ENCODE measurements around the gene B3GNT5. TPM values are rescaled to one million over a fixed set of nuclear protein-coding genes. Genes with fewer than 3 reads are reported as not detected.

The B3GNT5 gene
- total RNA-seq, 1 experiment from 2014 or later = 25.3 TPM

DNA sequence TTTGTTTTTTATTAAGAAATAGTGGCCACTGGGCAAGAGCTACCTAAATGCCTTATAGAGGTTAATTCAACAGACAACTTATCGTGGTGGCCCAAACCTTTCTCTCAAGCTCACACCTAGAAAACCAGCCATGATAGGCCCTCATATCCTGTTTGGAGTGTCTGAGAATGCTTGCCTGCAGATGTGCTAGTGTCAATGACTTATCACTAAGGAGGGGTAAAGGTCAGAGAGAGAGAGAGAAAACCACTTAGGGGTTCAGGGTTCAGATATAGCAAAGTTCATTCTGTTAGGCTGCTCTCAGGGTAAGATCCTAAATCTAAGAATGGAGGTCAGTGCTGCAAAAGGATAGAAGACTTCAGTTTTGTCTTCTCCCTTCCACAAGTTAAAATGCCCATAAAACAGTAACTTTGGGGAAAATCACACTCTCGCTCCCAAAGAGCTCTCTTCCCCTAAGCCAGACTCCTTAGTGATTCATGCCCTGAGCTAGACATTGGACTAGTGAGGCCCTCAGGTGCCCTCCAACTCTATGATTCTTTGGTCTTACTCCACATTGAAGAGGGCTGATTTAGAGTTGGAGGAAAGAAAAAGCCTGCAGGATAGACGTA, 30.3 kb upstream of the B3GNT5 start:
- BruUV-seq (replicated peaks) = no TSS peak

DNA sequence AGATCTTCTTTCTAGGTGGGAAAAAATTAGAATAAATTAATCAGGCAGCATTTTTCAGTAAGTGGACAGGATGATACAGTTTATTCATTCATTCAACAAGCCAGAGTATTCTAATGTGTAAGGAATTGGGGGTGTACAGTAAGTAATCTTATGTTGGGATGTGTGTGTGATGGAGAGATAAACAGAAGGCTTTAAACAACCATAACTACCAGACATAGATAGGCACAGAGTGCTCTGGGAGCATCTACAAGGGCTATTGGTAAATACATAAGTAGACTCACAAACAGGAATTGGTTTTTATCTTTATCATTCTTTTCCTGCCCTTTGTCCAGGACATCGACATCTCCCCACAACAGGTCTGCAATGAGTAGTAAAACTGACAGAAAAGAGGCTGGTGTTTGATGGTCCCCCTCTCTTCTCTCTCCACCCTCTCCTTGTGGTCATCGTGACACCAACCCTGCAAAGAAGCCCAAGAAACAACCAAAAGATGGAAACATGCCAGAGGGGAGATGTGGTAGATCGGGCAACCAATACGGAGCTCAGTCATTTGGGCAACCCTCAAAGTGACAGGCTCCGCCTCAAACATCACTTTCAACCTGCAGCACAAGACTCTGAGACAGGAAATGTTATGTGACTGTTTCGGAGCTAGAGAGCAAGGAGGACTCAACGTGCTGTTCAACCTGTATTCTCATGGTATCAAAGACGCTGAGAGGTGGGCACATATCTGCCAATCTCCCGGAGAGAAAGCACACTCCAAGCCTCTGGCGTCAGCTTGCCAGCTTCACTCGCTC, 28.7 kb upstream of the B3GNT5 start:
- CTCF ChIA-PET = no interaction called here
- no peaks in the 10 kb centered on the region for H3K9me3 ChIP-seq (ENCODE audit: low read depth, low read length, poor library complexity, severe bottlenecking)
- no peak for TF ChIP-seq EZH2 (IDR thresholded peaks at IDR 0.05; ENCODE audit: borderline replicate concordance, low read depth, low read length, poor library complexity, severe bottlenecking)
- DNase-seq (ENCODE audit: low spot score) = no peak
- no TSS peak for BruUV-seq (replicated peaks)
- no peaks in the 10 kb centered on the region for H3K27me3 ChIP-seq (replicated peaks; ENCODE audit: insufficient read depth, low read depth, low read length, poor library complexity)
- H3K36me3 ChIP-seq (ENCODE audit: insufficient read depth, low read length, poor library complexity, severe bottlenecking) = no peaks in the 10 kb centered on the region
- H3K27ac ChIP-seq (ENCODE audit: low read depth, low read length, poor library complexity, severe bottlenecking) = no peak overlapping the region
- no peaks in the 10 kb centered on the region for H3K4me1 ChIP-seq (ENCODE audit: insufficient read depth, low read length, poor library complexity, severe bottlenecking)
- H3K4me3 ChIP-seq (ENCODE audit: low read depth, low read length, poor library complexity, severe bottlenecking) = no peak overlapping the region
- intact Hi-C loops (cut with micrococcal nuclease; ENCODE audit: unreplicated experiment) = no loop called here
- POLR2A ChIA-PET (ENCODE audit: low non-redundant PET) = no interaction called here

More for the DNA sequence above, 30.3 kb upstream of the B3GNT5 start:
- no peaks in the 10 kb centered on the region for H3K36me3 ChIP-seq (ENCODE audit: insufficient read depth, low read length, poor library complexity, severe bottlenecking)
- H3K27ac ChIP-seq (ENCODE audit: low read depth, low read length, poor library complexity, severe bottlenecking) = no peak overlapping the region
- POLR2A ChIA-PET (ENCODE audit: low non-redundant PET) = interaction anchor here (0.8 kb wide), 1 partner anchor 107 kb away, joined by 3 read pairs; no protein-coding TSS in a partner anchor
- no peaks in the 10 kb centered on the region for H3K4me1 ChIP-seq (ENCODE audit: insufficient read depth, low read length, poor library complexity, severe bottlenecking)
- no peaks in the 10 kb centered on the region for H3K27me3 ChIP-seq (replicated peaks; ENCODE audit: insufficient read depth, low read depth, low read length, poor library complexity)
- H3K4me3 ChIP-seq (ENCODE audit: low read depth, low read length, poor library complexity, severe bottlenecking) = no peak overlapping the region
- H3K9me3 ChIP-seq (ENCODE audit: low read depth, low read length, poor library complexity, severe bottlenecking) = no peaks in the 10 kb centered on the region
- CTCF ChIA-PET = no interaction called here
- TF ChIP-seq, protein P1, sequence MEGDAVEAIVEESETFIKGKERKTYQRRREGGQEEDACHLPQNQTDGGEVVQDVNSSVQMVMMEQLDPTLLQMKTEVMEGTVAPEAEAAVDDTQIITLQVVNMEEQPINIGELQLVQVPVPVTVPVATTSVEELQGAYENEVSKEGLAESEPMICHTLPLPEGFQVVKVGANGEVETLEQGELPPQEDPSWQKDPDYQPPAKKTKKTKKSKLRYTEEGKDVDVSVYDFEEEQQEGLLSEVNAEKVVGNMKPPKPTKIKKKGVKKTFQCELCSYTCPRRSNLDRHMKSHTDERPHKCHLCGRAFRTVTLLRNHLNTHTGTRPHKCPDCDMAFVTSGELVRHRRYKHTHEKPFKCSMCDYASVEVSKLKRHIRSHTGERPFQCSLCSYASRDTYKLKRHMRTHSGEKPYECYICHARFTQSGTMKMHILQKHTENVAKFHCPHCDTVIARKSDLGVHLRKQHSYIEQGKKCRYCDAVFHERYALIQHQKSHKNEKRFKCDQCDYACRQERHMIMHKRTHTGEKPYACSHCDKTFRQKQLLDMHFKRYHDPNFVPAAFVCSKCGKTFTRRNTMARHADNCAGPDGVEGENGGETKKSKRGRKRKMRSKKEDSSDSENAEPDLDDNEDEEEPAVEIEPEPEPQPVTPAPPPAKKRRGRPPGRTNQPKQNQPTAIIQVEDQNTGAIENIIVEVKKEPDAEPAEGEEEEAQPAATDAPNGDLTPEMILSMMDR (conservative IDR thresholded peaks at IDR 0.05; ENCODE audit: low read depth, low read length) = no peak
- no peak for TF ChIP-seq EZH2 (IDR thresholded peaks at IDR 0.05; ENCODE audit: borderline replicate concordance, low read depth, low read length, poor library complexity, severe bottlenecking)
- intact Hi-C loops (cut with micrococcal nuclease; ENCODE audit: unreplicated experiment) = no loop called here
- no peak for DNase-seq (ENCODE audit: low spot score)

DNA sequence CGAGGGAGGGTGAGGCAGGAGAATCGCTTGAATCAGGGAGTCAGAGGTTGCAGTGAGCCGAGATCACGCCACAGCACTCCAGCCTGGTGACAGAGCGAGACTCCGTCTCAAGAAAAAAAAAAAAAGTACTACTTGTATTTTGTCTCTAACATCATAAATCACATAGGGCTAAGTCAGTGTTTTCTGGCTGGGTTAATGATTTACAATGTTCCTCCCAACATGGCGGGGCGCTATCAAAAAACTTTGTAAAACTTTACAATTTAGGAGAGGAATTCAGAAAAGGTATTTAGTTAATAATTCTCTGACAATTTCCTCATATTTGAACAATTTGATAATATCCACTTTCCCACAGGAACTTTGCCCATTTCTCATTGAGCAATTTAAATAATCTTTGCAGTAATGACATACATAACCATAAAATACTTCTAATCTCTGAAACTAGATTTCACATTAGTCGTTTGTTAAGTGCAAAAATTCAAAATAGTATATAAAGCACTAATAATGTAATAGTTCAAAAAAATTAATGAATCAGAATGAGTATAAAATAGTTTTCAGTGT, 26.6 kb upstream of the B3GNT5 start:
- no peaks in the 10 kb centered on the region for H3K9me3 ChIP-seq (ENCODE audit: low read depth, low read length, poor library complexity, severe bottlenecking)
- no peaks in the 10 kb centered on the region for H3K36me3 ChIP-seq (ENCODE audit: insufficient read depth, low read length, poor library complexity, severe bottlenecking)
- no TSS peak for BruUV-seq (replicated peaks)
- intact Hi-C loops (cut with micrococcal nuclease; ENCODE audit: unreplicated experiment) = no loop called here
- no peak overlapping the region for H3K4me3 ChIP-seq (ENCODE audit: low read depth, low read length, poor library complexity, severe bottlenecking)
- H3K27ac ChIP-seq (ENCODE audit: low read depth, low read length, poor library complexity, severe bottlenecking) = no peak overlapping the region
- ChIA-PET CTCF (no interaction called here), POLR2A (ENCODE audit: low non-redundant PET) (no interaction called here)
- DNase-seq (ENCODE audit: low spot score) = no peak
- no peak for TF ChIP-seq EZH2 (IDR thresholded peaks at IDR 0.05; ENCODE audit: borderline replicate concordance, low read depth, low read length, poor library complexity, severe bottlenecking)
- TF ChIP-seq, protein P1 (conservative IDR thresholded peaks at IDR 0.05; ENCODE audit: low read depth, low read length) = no peak
- H3K27me3 ChIP-seq (replicated peaks; ENCODE audit: insufficient read depth, low read depth, low read length, poor library complexity) = no peaks in the 10 kb centered on the region
- no peaks in the 10 kb centered on the region for H3K4me1 ChIP-seq (ENCODE audit: insufficient read depth, low read length, poor library complexity, severe bottlenecking)
